GM21515 (cell line): ENCODE measurements around the gene IQGAP3.

Experiments used
- ATAC-seq: cut with Tn5 transposase; IDR thresholded peaks from one replicate; pipeline ENCODE4 v1.9.1; 2021; ENCODE audit not compliant: unreplicated experiment

The IQGAP3 gene

GRCh38 chr1:156546267-156546666 lies 26.1 kb downstream of the IQGAP3 start:
- ATAC-seq = no peak

- no peak for ATAC-seq
These were observed 27.7 kb downstream of the IQGAP3 start for GRCh38 chr1:156544592-156545102.

- no peak for ATAC-seq
These were observed 29.3 kb downstream of the IQGAP3 start for GRCh38 chr1:156543066-156543465.

GRCh38 chr1:156540955-156541354 lies 31.4 kb downstream of the IQGAP3 start:
- ATAC-seq = no peak

GRCh38 chr1:156539818-156540355 lies 32.5 kb downstream of the IQGAP3 start:
- ATAC-seq = no peak

- ATAC-seq = no peak
These were observed 33.5 kb downstream of the IQGAP3 start for GRCh38 chr1:156538711-156539440.

GRCh38 chr1:156537027-156537426 lies 35.3 kb downstream of the IQGAP3 start:
- ATAC-seq = no peak

- ATAC-seq = no peak
These were observed 37.8 kb downstream of the IQGAP3 start for GRCh38 chr1:156534424-156535060.

- no peak for ATAC-seq
These were observed 38.7 kb downstream of the IQGAP3 start for GRCh38 chr1:156533568-156534220.

GRCh38 chr1:156532374-156532773 lies 40.0 kb downstream of the IQGAP3 start:
- ATAC-seq = no peak

- ATAC-seq = no peak
These were observed 42.4 kb downstream of the IQGAP3 start for GRCh38 chr1:156530006-156530405.

GRCh38 chr1:156528875-156529425 lies 43.4 kb downstream of the IQGAP3 start:
- no peak for ATAC-seq

- no peak for ATAC-seq
These were observed 44.1 kb downstream of the IQGAP3 start for GRCh38 chr1:156528231-156528630.

GRCh38 chr1:156527584-156527983 lies 44.8 kb downstream of the IQGAP3 start:
- no peak for ATAC-seq

- ATAC-seq = no peak
These were observed 46.4 kb downstream of the IQGAP3 start for GRCh38 chr1:156525856-156526489.

GRCh38 chr1:156525071-156525501 lies 47.3 kb downstream of the IQGAP3 start:
- ATAC-seq = no peak

- no peak for ATAC-seq
These were observed 47.9 kb downstream of the IQGAP3 start for GRCh38 chr1:156524481-156524869.

- no peak for ATAC-seq
These were observed 48.4 kb downstream of the IQGAP3 start for GRCh38 chr1:156523801-156524480.

- ATAC-seq = no peak
These were observed 49.9 kb downstream of the IQGAP3 start for GRCh38 chr1:156522443-156522970.

GRCh38 chr1:156517748-156518147 lies 54.6 kb downstream of the IQGAP3 start:
- no peak for ATAC-seq
